CD4-positive, alpha-beta T cell treated with Interleukin-10 for 1 hour (primary cell): Measurements from ENCODE around the gene NFAM1.

Experiments used
- DNase-seq: peaks from one replicate; pipeline ENCODE4 v3.0.0-alpha.2; 2020

NFAM1 gene

GRCh38 chr22:42356533-42356932 lies 75.7 kb downstream of the NFAM1 start:
- no peak for DNase-seq

DNA sequence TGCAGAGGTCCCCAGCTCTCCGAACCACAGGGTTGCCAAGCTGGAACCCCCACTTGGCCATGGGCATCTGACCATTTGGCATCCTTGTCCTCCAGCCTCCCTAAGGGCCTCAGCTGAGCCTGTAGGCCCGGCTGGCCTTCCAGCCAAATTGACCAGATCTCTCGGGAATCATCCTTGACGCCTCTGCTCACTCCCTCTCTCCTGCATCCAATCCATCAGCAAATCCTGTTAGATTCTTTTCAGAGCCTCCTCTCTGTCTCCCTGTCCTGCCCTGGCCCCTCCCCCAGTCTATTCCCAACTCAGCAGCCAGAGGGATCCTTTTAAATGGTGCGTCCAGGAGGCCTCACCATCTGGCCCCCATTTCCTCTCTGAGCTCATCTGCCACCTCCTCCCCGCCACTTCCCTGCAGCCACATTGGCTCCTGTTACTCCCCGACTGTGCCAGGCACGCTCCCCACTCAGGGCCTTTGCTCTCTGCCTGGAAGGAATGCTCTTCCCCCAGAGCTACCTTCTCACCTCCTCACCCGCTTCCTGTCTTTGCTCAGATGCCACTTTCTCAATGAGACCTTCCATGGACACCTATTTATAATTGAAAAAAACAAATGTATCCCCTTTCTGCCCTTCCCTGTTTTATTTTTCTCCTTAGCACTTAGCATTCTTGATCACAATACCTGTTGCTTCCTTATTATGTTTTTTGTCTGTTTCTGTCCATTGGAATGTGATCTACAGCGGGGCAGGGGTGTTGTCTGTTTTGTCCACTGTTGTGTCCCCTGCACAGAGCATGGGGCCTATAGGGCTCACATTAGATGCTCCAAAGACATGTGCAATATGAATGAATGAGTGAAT lies 78.1 kb downstream of the NFAM1 start:
- DNase-seq: no peak

DNA sequence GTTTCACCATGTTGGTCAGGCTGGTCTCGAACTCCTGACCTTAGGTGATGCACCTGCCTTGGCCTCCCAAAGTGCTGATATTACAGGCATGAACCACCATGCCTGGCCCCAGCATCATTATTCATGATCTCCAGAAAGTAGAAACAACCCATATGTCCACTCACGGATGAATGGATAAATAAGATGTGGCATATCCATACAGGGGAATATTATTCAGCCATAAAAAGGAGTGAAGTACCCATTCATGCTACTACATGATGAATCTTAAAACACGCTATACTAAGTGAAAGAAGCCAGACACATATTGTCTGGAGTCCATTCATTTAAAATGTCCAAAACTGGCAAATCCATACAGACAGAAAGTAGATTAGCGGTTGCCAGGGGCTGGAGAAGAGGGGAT lies 81.8 kb downstream of the NFAM1 start:
- no peak for DNase-seq

DNA sequence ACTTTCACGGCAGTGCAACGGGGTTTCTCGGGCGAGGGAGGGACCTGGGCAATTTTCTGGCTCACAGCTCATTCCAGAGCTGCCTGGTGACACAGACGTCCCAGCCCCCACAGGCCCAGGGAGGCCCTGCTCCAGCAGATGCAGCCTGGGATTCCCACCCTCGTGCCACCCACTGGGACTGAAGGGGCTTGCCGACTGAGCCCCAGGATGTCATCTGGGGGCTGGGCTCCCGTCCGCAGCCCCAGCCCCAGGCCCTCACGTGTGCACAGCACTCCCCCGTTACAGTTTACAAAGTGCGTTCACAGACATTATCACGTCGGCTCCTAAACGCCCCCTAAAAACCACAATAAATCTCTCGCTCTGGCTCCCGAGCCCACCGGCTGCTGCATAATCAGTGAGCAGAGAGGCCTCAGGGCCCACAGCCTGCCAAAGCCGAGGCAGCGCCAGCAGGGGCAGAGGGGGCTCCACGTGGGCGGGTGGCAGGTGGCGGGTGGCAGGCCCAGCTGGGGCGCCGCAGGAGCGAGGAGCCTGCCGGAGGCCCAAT lies 84.8 kb downstream of the NFAM1 start:
- no peak for DNase-seq

DNA sequence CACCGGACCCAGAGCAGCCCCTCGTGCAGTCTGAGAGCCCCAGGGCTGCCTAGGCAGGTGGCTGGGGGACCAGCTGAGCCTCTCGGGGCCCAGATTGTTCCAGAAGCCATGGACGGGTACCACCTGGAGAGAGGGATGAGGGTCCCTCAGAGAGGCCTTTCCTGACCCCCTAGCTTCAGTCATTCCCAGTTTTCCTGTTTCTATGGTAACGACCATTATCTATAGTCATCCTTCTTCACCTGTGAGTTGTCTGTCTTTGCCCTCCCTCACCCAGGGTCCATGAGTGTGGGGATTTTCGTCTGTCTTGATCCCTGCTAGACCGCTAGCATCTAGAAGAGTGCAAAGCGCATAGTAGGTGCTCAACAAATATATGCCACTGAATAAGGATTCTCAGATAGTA lies 85.5 kb downstream of the NFAM1 start:
- no peak for DNase-seq

GRCh38 chr22:42345458-42345857 lies 86.7 kb downstream of the NFAM1 start:
- DNase-seq: no peak

DNA sequence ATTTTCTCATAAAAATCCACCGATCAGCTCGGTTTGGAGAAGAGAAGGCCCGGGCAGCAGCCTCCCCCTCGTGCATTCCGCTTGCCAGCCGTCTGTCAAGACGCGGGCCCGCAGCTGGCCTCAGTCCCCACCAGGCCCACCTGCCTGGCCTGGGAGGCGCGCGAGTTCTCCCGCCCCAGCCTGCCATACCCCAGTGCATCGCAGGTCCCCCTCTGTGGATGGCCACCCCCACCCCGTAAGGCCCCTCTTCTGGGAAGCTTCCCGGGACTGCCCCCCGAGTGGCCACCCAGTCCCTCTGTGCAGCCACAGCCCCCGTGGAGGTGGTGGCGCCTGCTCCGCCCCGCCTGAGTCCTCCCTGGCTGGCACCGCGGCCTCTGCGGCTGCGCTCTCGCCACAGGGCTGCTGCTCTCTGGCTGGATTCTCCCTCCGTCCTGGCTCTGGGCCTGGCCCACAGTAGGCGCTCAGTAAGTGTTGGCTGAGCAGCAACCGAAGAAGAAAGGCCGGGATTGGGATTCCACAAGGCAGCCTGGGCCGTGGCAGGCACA lies 87.8 kb downstream of the NFAM1 start:
- DNase-seq: no peak

- peak; percentile 25 for DNase-seq
Measured at GRCh38 chr22:42343531-42344081, 88.6 kb downstream of the NFAM1 start.

DNA sequence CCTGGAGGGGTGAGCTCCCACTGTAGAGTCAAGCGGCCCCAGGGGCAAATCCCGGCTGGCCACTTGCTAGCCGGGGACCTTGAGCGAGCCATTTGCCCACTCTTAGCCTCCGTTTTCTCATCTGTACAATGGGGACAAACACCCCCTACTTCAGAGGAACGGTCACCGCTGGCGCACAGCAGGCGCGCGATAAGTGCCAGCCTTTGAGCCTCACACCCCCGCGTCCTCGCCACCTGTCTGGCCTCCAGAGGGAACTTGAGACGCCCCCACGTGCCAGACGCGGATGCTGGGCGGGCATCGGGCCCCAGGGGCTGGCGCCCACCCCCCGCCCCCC lies 89.1 kb downstream of the NFAM1 start:
- DNase-seq: no peak

DNA sequence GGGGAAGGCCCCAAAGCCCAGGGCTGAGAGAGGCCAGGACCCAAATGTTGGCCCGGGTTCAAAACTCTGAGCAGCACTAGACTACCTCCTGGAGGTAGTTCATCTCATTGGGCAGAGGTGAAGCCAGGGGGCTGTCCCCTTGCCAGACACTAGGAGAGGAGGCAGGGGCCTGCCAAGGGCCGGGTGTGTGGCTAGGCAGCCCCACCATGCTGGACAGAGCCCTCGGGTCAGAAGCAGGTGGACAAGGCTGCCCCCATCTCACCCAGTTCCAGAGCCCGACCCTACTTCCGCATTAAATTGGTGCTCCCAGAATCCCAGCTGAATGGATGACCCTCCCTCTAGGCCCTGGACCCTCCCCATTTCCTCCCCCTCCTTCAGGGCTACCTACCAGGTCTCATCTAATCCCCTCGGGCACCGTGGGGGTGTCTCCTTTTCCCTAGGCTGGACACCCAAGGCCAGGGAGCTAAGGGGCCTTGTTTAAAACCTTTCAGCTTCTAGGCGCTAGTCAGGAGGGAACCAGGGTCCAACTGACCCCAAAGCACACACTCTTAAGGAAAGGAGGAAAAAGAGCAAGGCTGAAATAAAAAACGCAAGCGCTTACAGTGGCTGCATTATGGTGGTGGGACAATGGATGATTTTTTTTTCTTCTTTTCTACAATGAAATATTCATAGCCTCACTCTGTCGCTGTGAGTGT lies 89.6 kb downstream of the NFAM1 start:
- no peak for DNase-seq

DNA sequence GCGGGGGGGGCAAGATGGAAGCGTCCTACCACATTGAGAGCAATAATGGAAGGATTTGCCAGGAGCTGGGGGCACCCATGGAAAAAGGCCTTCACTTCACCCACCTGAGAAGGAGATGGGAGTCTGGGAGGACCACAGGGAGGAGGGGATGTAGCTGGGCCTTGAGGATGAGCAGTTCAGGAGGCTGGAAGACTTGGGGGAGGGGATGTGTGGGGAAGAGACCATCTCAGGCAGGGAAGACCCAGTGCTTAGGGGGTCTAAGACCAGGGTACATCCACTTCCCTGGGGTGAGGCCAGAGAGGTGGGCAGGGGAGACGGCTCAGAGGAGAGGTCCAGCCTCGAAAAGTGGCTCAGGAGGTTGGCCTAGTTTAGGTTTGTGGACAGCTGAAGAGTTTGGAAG lies 90.4 kb downstream of the NFAM1 start:
- no peak for DNase-seq

DNA sequence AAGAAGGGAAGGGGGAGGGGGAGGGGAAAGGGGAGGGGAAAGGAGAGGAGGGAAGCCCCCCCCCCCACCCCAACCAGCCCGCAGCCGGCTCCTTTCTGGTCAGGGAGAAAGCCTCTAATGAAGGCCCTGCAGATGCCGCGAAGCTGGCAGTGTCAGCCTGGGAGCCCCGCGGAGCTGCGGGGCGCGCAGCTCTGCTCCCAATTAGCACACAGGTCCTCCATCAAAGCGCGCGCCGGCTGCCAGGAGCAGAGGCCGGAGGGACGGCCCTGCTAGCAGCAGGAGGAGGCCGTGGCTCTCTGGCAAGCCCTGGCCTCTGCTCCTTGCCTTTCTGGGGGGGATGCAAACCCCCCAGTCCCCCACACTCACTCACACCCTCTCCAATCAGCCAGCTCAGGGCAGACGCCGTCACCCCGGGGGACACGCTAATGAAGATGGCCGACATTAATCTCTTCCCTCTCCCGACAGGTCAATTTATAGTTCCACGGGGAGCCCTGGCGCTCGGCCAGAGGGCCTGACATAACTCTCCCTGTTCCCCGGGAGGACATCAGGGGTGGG lies 91.3 kb downstream of the NFAM1 start:
- DNase-seq: no peak

DNA sequence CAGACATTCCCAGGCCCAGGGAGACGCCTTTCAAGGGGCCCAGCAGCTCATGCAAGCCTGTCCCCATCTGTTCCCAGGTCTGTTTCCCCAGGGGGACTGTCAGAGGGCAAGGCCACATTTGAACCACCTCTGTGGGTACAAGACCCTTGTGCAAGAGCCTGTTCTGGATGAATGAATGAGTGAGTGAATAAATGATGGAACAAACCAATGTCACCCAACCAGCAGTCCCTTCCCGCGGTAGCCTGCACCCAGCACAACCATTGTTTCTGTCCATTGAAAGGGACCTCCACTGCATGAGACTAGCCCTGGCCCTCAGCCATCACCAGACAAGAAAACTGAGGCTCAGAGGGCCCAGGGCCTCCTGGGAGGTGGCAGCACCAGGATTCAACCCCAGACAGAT lies 92.1 kb downstream of the NFAM1 start:
- no peak for DNase-seq

DNA sequence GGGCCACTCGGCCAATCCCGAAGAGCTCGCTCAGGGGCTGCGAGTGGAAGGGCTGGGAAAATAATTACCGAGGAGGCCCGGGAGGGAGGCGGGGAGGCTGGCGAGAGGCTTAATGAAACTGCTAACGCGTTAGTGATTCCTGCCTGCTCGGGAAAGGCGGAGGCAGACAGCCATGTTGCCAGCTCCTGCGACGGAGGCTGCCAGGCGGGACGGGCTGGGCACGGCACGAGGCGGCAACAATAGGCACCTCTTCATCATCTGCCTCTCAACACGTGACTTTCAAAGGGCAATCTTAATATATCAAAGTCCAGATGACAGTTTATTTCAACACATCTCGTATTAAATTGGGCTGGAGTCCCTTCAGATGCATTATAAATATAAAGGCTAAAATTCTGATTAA lies 93.7 kb downstream of the NFAM1 start:
- DNase-seq: no peak

DNA sequence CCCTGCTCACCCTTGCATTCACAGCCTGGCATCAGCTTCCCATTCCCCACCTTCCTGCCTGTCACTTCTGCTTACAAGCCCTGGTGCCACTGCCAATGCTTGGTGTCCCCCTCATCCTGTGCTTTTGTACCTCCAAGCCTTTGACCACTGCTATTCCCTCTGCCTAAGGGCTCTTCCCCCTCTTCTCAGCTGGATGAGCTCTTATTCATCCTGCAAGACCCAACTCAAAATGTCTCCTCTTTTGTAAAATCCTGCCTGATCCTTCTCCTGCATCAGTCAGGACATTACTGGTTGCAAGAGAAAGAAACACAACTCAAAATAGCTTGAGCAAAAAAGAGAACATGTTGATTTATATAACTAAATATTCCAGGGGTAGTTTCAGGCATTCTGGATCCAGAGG lies 94.8 kb downstream of the NFAM1 start:
- DNase-seq: no peak

- no peak for DNase-seq
Measured at GRCh38 chr22:42336527-42337227, 95.5 kb downstream of the NFAM1 start.

DNA sequence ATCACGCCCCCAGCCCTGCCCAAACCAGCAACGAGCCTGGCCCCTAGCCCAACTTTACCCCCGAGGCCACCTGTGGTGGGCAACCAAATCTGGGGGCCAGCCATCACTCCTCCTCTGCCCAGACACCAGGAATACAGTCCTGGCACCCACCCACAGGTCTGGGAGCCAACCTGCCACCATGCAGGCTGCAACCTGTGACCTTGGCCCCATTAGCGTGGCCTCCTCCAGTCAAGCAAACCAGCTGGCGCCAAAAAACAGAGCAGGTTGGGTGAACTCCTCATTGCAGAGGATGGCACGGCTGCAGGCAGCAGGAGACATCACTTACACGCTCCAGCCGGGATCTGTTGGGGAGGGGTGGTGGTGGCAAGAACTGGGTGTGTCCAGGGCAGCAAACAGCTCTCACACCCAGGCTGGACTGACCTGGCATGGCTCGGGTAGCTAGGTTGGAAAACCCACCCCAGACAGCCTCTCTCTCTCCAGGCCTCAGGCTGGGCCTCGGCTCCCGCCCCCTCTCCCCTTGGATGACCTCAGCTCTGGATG lies 96.3 kb downstream of the NFAM1 start:
- no peak for DNase-seq

DNA sequence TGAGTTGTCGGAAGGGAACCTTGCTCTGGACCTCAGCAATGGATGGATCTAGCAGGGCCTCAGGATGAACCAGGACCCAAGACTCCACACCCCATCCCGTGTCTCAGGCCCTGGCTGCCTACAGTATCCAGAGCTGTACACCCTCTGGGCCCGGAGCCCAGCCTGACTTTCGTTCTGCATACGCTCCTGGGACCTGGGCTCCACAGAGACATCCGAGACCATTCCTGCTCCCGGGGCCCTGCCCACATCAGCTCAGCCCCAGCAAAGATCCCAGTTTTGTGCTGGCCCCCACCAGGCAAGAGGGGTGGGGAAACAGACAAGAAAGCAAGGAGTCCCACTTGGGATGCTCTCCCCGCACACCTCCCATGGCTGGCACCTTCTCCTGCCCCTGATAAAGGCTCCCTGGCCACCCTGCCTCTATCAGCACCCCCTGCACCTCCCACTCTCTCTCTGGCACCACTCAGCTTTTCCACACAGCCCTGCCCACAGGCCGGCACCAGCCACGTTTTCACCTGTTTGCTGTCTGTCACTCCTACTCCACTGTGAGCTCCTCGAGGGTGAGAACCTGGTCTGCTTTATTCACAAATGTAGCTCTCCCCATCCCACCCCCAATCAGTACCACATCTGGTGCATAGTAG lies 97.2 kb downstream of the NFAM1 start:
- no peak for DNase-seq

GRCh38 chr22:42333544-42333943 lies 98.7 kb downstream of the NFAM1 start:
- no peak for DNase-seq

DNA sequence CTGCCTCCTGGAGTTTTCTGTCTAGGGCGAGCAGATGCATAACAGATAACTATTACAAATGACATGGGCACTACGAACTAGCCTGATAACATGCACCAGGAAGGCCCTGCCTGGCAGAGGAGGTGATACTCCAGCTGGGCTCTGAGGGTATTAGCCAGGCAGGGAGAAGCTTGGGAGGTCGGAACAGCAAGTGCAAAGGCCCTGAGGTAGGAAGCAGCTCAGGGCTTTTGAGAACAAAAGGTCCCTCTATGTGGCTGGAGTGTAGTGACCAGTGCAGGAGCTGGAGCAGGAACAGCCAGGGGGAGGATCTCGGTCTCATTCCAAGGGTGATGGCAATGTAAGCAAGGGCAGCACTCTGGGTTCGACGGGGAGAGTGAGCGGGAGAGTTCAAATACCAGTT lies 100.1 kb downstream of the NFAM1 start:
- no peak for DNase-seq

DNA sequence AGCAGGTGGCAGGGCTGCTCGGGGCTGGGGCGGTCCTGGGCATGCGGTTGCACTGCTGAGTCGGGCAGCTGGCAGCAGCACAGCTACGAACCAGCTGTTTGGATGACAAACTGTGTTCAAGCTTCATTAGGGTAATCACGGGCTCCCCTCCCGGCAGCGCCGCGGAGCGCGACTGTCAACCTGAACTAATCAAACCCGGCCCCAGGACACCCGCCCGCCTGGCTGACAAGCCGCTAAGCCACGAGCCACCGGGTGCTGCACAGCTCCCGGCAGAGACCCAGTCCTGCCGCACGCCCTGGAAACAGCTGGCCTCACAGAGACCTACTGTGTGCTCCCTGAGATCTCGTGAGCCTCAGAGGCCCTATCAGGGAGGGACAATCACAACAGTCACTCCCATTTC lies 101.2 kb downstream of the NFAM1 start:
- no peak for DNase-seq
